Breast epithelium (tissue), 3 donors: ENCODE results near the gene ZAR1.

Source experiments
- CTCF ChIP-seq, 3 donors: fragments of 450-650 bp; IDR thresholded peaks; one replicate each; pipeline ENCODE4 v1.5.1; 2016 to 2017; ENCODE audit warnings: antibody characterized with exemption in 3 of 3, mild to moderate bottlenecking in 3 of 3, moderate library complexity in 3 of 3
- POLR2A ChIP-seq: fragments of 450-650 bp; IDR thresholded peaks from one replicate; pipeline ENCODE4 v1.6.1; 2016; ENCODE audit warnings: antibody characterized with exemption, mild to moderate bottlenecking, moderate library complexity
- POLR2AphosphoS5 ChIP-seq, 3 donors: sonication (generic); formaldehyde crosslinking; IDR thresholded peaks; one replicate each; pipeline ENCODE4 v1.6.1; 2017; ENCODE audit warnings: antibody characterized with exemption in 3 of 3

GRCh38 chr4:48526406-48526805, 36.4 kb downstream of the ZAR1 start:
- TF ChIP-seq CTCF (IDR thresholded peaks at IDR 0.05) (no peak), POLR2A (no peak), POLR2AphosphoS5 (IDR thresholded peaks at IDR 0.05) (no peak)
